HG03565 (cell line): Measurements from ENCODE around the gene HIF3A.

Experiments used
- ATAC-seq: cut with Tn5 transposase; IDR thresholded peaks from one replicate; pipeline ENCODE4 v1.9.1; 2021; ENCODE audit warnings: mild to moderate bottlenecking, moderate library complexity; ENCODE audit not compliant: unreplicated experiment

Gene HIF3A

GRCh38 chr19:46378268-46378667 is 81.4 kb downstream of the HIF3A start:
- no peak for ATAC-seq

GRCh38 chr19:46380690-46381089 is 83.8 kb downstream of the HIF3A start:
- no peak for ATAC-seq

- no peak for ATAC-seq
These were observed 84.5 kb downstream of the HIF3A start for GRCh38 chr19:46381346-46381745.

DNA sequence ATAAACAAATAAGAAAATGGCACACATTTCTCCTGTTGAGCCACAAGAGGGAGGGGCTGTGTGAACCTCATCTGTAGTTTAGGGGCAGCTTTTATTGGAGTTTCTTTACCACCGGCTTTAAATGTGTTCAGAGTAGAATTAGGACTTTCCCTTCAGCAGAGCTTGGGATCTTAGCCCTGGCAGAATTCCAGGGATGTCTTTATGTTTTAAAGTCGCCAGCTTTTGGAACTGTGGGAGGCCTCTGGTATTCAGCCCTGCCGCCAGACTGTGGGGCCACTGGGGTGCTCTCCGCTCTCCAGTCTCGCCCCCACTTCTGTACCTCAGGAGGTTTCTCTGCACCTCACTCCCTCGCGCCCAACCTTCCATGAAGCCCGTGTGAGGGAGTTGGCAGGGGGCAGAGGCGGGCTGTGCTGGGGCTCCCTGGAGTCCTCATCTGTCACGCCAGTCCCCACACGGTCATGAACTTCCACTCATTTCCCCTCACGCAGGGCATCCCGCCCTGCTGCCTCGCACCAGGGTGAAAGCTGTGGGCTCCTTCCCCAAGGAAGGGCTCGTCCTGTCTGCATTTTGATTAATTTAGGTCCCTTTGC is 85.0 kb downstream of the HIF3A start:
- ATAC-seq: no peak

DNA sequence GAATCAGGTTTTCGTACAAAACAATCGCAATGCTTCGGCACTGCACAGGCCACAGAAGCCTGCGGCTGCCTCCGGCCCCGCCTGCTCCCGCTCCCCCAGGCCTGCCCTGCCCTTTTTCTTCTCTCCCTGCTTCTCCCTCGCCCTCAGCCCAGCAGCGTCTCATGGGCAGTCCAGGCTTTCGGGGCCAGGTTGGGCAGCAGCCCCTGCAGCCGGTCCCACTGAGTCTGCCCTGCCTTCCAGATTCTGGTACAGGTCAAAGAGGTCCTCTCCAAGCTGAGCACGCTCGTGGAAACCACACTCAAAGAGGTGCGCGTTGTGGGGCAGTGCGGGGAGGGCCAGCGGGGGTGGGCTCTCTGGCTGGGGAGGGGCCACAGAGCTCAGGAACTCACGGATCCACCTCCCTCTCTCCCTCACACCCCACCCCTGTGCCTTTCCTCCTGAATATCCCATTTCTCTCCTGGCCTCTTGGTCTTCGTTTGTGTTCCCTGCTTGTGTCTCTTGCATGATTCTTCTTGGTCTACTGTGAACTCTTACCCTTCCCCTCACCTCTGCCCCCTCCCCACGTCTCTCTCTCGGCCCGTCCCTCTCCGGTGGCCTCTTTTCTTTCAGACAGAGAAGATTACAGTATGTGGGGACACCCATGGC is 86.5 kb downstream of the HIF3A start:
- no peak for ATAC-seq

DNA sequence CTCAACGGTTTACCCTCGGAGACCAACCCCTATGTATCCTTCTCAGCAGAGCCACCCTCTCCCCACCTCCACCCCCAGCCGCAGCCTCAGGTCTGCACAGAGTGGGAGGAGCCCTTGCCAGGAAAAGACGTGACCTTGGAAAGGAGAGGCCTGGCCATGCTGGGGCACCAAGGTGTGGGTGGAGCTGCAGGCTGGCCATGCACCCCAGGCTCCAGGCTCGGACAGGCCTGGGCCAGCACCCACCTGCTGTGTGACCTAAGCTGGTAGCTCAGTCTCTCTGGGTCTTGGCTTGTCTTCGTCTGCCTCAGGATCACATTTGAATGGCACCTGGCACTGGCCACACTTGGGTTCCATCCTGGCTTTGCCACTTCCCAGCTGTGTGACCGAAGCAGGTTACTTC is 87.0 kb downstream of the HIF3A start:
- no peak for ATAC-seq

- ATAC-seq: no peak
These were observed 87.6 kb downstream of the HIF3A start for GRCh38 chr19:46384396-46384795.

DNA sequence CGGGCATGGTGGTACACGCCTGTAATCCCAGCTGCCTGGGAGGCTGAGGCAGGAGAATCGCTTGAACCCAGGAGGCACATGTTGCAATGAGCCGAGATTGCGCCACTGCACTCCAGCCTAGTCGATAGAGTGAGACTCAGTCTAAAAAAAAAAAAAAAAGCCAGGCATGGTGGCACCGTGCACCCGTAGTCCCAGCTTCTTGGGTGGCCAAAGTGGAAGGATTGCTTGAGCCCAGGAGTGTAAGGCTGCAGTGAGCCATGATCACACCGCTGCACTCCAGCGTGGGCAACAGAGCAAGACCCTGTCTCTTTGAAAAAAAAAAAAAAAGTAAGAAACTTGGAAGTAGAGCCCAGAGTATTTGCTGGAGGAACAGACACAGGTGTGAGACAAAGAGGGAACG is 88.8 kb downstream of the HIF3A start:
- no peak for ATAC-seq

- ATAC-seq: no peak
These were observed 89.3 kb downstream of the HIF3A start for GRCh38 chr19:46386151-46386550.

- no peak for ATAC-seq
These were observed 90.3 kb downstream of the HIF3A start for GRCh38 chr19:46386996-46387712.

DNA sequence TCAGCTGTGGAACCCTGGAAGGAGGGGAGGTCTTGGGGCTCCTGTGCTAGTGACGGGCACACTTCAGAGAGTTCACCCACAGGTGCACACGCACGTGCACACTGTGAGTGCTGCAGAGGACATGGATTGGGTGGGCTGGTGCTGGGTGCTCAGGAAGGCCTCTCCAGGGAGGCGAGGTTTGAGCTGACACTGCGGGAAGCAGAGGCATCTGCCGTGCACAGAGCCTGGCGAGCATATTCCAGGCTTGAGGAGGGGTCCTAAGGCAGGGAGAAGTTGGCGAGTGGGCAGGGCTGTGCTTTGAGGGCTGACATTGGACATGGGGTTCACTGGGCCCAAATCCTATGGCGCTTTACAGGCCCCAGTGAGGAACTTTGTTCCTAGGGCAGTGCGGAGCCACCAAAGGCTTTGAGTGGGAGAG is 90.9 kb downstream of the HIF3A start:
- no peak for ATAC-seq

DNA sequence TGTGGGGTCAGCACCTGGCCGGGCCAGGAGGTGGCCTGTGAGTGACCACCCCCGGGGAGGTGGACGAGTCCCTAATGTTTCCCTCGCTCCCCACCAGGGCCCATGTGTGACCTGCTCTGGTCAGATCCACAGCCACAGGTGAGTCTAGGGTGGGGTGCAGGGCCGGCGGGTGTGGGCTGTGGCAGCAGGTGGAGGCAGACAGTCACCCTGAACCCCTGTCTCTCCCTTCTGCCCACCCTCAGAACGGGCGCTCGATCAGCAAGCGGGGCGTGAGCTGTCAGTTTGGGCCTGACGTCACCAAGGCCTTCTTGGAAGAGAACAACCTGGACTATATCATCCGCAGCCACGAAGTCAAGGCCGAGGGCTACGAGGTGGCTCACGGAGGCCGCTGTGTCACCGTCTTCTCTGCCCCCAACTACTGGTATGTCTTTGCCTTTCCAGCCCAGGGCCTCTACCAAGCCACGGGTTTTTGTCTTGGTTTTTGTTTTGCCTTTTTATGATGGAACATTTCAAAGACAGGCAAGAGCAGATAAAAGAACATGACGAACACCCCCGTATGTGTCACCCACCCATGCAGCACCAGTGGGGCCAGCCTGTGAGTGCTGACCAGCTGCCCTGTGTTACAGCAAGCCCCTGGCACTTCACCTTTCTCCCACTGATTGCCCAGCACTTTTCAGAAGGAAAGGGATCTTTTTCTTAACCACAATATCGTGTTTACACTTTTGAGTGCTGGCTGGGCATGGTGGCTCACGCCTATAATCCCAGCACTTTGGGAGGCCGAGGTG is 91.7 kb downstream of the HIF3A start:
- ATAC-seq: no peak

DNA sequence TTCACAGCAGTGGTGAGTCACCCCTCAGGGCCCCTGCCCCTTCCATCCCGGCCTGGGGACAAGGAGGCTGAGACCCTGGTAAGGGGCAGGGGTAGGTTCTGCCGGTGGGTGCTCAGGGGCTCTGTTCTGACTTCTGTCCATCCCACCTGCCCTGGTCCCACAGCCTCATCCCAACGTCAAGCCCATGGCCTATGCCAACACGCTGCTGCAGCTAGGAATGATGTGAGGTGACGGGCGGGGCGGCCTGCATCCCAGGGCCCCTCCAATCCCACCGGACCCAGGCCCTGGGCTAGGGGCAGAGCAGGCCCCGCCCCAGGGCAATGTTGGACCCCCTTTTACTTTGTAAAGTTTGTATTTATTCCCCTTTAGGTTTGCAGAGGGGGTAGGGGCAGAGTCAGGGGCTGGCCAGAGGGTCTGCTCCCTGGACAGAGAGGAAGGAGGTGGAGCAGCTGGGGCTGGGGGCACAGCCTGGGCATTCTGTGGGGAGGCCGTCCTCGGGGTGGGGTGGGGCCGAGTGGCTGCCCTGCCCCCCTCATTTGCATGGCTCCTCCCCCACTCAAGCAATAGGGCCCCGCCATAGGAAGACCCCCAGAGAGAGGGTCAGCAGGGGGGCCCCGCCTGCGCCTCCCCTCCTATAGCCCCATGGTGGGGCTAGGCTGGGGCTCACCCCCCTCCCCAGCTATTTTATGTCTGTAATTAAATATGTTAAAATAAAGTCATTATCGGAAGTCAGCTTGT is 93.4 kb downstream of the HIF3A start:
- no peak for ATAC-seq

GRCh38 chr19:46390866-46391265 is 94.0 kb downstream of the HIF3A start:
- ATAC-seq: no peak

DNA sequence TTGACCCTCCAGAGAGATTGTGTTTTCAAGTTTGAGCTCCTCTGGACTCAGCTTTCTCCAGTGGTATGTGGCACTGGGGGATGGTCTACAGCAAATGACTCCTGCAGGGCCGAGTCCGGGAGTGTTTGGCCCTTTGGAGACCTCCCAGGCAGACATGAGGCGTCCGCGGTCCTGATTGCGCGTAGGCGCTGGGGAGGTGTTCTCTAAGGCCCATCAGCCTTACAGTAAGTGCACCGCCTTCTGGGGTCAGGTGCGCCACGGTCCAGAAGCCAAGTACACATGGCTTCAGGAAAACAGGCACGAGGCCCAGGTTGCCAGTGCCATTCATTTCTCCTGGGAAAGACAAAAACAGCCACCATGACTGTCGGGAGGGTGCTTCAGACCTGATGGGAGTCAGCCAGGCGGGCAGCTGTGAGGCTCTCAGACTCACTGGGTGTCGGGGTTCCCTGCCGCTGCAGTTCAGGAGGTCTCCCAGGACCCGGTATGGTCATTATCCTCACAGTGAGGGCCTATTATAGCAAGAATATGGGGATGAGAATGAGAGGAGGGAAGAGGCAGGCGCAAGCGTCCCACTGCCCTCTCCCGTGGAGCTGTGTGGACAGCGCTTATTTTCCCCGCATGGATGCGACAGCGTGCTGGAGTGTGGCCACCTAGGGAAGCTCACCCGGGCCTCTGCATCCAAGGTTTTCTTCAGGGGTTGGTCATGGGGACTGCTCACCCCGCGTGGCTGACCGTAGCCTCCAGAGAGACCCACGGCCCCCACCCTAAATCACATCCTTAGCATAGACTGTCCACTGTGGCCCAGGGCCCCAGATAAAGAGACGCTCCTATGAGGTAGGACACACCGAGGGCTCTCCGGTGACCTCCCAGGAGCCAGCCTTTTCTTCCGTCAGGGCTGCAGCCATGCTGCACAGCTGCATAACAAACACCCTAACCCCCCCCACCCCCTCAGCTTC is 94.7 kb downstream of the HIF3A start:
- ATAC-seq: no peak

DNA sequence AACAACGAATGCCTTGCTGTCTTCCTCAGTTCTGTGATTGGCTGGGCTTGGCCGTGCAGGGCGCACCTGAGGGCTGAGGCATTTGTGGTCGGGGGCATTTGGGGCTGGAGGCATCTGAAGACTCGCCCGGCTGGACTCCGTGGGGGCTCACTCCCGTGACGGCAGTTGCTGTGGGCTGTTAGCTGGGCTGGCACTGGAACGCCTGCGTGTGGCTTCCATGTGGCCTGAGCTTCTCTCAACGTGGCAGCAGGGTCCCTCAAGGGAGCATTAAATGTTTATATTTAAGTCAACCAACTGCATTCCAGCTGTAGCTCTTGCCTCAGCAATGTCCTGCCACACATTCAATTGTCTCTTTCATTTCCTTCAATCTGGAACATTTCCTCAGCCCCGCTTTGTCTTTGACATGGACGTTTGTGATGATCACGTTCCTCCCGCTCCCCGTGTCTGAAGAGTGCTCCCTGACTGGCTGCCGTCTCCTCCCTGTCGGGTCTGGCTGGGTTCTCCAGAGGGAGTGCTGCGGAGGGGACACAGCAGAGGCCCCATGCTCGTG is 95.5 kb downstream of the HIF3A start:
- no peak for ATAC-seq

DNA sequence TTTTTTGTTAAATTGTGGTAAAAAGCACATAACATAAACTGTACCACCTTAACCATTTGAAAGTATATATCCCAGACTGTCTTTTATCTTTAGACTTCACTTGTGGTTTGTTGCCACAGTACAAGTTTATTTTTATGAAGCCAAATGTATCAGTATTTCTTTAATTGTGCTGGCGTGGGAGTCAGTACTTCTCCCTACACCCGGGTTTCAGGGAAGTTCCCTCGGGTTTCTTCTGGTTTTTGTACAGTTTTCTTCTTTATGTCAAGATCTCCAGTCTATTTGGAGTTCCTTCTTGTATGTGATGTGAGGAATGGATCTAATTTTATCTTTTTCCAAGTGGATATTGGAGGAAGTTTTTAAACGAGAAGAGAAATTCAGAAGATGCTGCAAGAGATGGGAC is 96.0 kb downstream of the HIF3A start:
- ATAC-seq: no peak
